HCT116 (cell line): ENCODE data around the gene FHDC1. TPM values are rescaled to one million over a fixed set of nuclear protein-coding genes. Genes with fewer than 3 reads are reported as not detected.

ENCODE experiments used
- ATAC-seq: fragments of 200-7000 bp; cut with Tn5 transposase; 2 replicates; pipeline ENCODE4 v1.9.1; 2020; ENCODE audit warnings: mild to moderate bottlenecking, moderate library complexity
- BruUV-seq: library from RNA; stranded (reverse); fragments of 400-500 nt; replicated peaks from 2 replicates; lab custom pipeline; 2021; lab: Mats Ljungman, UMichigan
- CTCF ChIA-PET: fragments of 300-600 bp; sonication (Branson Sonifier 250); formaldehyde crosslinking; loops from one replicate; lab custom pipeline; 2021; ENCODE audit warnings: antibody characterized with exemption; lab: Charles Lee
- POLR2A ChIA-PET: fragments of 300-600, 350-600 bp; sonication (Branson Sonifier 250); formaldehyde crosslinking; loops from one replicate; lab custom pipeline; 2021; ENCODE audit warnings: antibody characterized with exemption; lab: Charles Lee
- RAD21 ChIA-PET, 2 experiments: fragments of 300-600 bp; sonication (Branson Sonifier 250); formaldehyde crosslinking; loops; one replicate each; lab custom pipeline; 2023; ENCODE audit warnings: low total read pairs in 2 of 2; ENCODE audit not compliant: uncharacterized antibody in 2 of 2, unreplicated experiment in 2 of 2, low non-redundant PET in 1 of 2; lab: Charles Lee
- DNase-seq: peaks from one replicate; pipeline ENCODE4 v3.0.0-alpha.2; 2010; ENCODE audit warnings: low read depth, low spot score
- H2AFZ ChIP-seq: fragments of 200-600 bp; shearing (Covaris generic), sonication (generic); 2 replicates; pipeline ENCODE4 v1.6.1; 2017; ENCODE audit warnings: low read depth, mixed run types, mixed read lengths, antibody characterized with exemption, low read length; ENCODE audit not compliant: poor library complexity, severe bottlenecking
- H3K27ac ChIP-seq: 2 replicates; pipeline ENCODE4 v1.5.1; 2012; ENCODE audit warnings: low read depth, low read length
- H3K27me3 ChIP-seq: fragments of 200-600 bp; sonication (generic); 2 replicates; pipeline ENCODE4 v1.6.1; 2016; ENCODE audit warnings: mixed run types, low read length, mixed read lengths; ENCODE audit not compliant: insufficient read depth
- H3K36me3 ChIP-seq, 2 experiments: fragments of 200-500 bp in 1 of 2; fragments of 200-600 bp in 1 of 2; sonication (Bioruptor generic) in 1 of 2; sonication (generic) in 1 of 2; 2 replicates each; pipeline versions ENCODE4 v1.5.1 to v1.6.1; 2014 to 2016; ENCODE audit warnings: low read length in 2 of 2, inconsistent platforms in 1 of 2, mixed read lengths in 1 of 2, mixed run types in 1 of 2; ENCODE audit not compliant: insufficient read depth in 2 of 2, control insufficient read depth in 1 of 2
- H3K4me1 ChIP-seq, 2 experiments: fragments of 200-600 bp in 1 of 2; sonication (generic) in 1 of 2; 2 replicates each; pipeline versions ENCODE4 v1.5.1 to v1.6.1; 2012 to 2017; ENCODE audit warnings: low read length in 2 of 2, inconsistent platforms in 1 of 2, mild to moderate bottlenecking in 1 of 2, mixed read lengths in 1 of 2, mixed run types in 1 of 2, moderate library complexity in 1 of 2; ENCODE audit not compliant: insufficient read depth in 2 of 2, control insufficient read depth in 1 of 2
- H3K4me2 ChIP-seq: fragments of 200-600 bp; sonication (generic); 2 replicates; pipeline ENCODE4 v1.6.1; 2017; ENCODE audit warnings: mixed run types, low read length, mixed read lengths
- H3K4me3 ChIP-seq, 2 experiments: fragments of 200-600 bp in 1 of 2; sonication (generic) in 1 of 2; replicated peaks in 1 of 2; 2 replicates each; pipeline ENCODE4 v1.5.1; 2011 to 2016; ENCODE audit warnings: low read length in 2 of 2, control low read depth in 1 of 2, low read depth in 1 of 2, mild to moderate bottlenecking in 1 of 2, mixed read lengths in 1 of 2, mixed run types in 1 of 2
- H3K79me2 ChIP-seq: fragments of 200-600 bp; sonication (generic); 2 replicates; pipeline ENCODE4 v1.6.1; 2017; ENCODE audit warnings: mild to moderate bottlenecking, mixed run types, low read length, moderate library complexity, mixed read lengths; ENCODE audit not compliant: insufficient read depth
- H3K9ac ChIP-seq: fragments of 200-600 bp; sonication (generic); 2 replicates; pipeline ENCODE4 v1.6.1; 2016; ENCODE audit warnings: low read length, mixed read lengths
- H3K9me2 ChIP-seq: fragments of 200-600 bp; sonication (generic), shearing (Covaris generic); 2 replicates; pipeline ENCODE4 v1.6.1; 2017; ENCODE audit warnings: mixed run types, mild to moderate bottlenecking, moderate library complexity; ENCODE audit not compliant: insufficient read depth
- H3K9me3 ChIP-seq, 2 experiments: fragments of 200-500 bp in 1 of 2; fragments of 200-600 bp in 1 of 2; sonication (Bioruptor generic) in 1 of 2; sonication (generic) in 1 of 2; 2 replicates each; pipeline ENCODE4 v1.6.1; 2014 to 2017; ENCODE audit warnings: low read length in 2 of 2, mixed read lengths in 2 of 2, inconsistent platforms in 1 of 2, low read depth in 1 of 2, mild to moderate bottlenecking in 1 of 2, mixed run types in 1 of 2, moderate library complexity in 1 of 2; ENCODE audit not compliant: control insufficient read depth in 1 of 2, insufficient read depth in 1 of 2
- H4K20me1 ChIP-seq: fragments of 200-600 bp; sonication (generic), shearing (Covaris generic); 2 replicates; pipeline ENCODE4 v1.6.1; 2017; ENCODE audit warnings: mixed run types, mild to moderate bottlenecking, moderate library complexity; ENCODE audit not compliant: insufficient read depth
- EGR1 ChIP-seq: IDR thresholded peaks from 2 replicates; pipeline ENCODE4 v1.6.1; 2012; ENCODE audit warnings: low read depth
- POLR2A ChIP-seq: IDR thresholded peaks from 2 replicates; pipeline ENCODE4 v1.7.0; 2011; ENCODE audit warnings: borderline replicate concordance; ENCODE audit not compliant: insufficient read depth, insufficient read length; ENCODE audit errors: extremely low read depth
- RAD21 ChIP-seq: IDR thresholded peaks from 2 replicates; pipeline ENCODE4 v1.6.1; 2012; ENCODE audit warnings: low read depth, mild to moderate bottlenecking
- SRF ChIP-seq: IDR thresholded peaks from 2 replicates; pipeline ENCODE4 v1.6.1; 2012; ENCODE audit warnings: low read depth
- ZFX ChIP-seq: fragments of 450-650 bp; IDR thresholded peaks from 2 replicates; pipeline ENCODE4 v1.6.1; 2017
- intact Hi-C: fragments of 100-400 bp; cut with micrococcal nuclease; formaldehyde crosslinking; loops from 2 replicates; pipeline ENCODE4 v1.10.0; 2022
- total RNA-seq: library from RNA; stranded (reverse); gene quantifications from one replicate; pipeline ENCODE4 v1.2.1, GENCODE V29; 2021; ENCODE audit not compliant: unreplicated experiment
- TF ChIP-seq, protein P1 (sequence below): IDR thresholded peaks from 2 replicates; pipeline ENCODE4 v1.6.1; 2011; ENCODE audit warnings: mild to moderate bottlenecking, low read length, moderate library complexity; ENCODE audit not compliant: insufficient replicate concordance; ENCODE audit errors: extremely low read depth

FHDC1 gene
- total RNA-seq, 1 experiment from 2014 or later, result 1.8 TPM

DNA sequence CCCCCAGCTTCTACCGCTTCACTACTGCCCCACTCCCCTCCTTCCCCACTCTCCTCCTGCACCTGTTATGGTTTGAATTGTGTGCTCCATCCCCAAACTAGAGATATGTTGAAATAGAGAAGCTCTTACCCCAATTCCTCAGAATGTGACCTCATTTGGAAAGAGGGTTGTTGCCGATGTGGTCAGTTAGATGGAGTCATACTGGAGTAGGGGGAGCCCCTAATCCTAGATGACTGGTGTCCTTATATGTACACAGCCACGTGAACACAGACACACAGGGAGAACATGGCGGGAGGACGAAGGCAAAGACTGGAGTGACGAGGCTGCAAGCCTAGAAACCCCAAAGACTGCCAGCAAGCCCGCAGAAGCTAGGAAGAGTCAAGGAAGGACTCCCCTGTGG, 84.3 kb downstream of the FHDC1 start:
- ChIA-PET POLR2A (no interaction called here), RAD21 (no interaction called here), CTCF (no interaction called here)
- no peaks in the 10 kb centered on the region for H3K27me3 ChIP-seq
- H4K20me1 ChIP-seq, result no peaks in the 10 kb centered on the region
- no peak overlapping the region for H3K9ac ChIP-seq
- BruUV-seq, result no TSS peak
- H3K4me2 ChIP-seq, result no peak overlapping the region
- H2AFZ ChIP-seq, result no peak overlapping the region
- intact Hi-C loops, result no loop called here
- no peaks in the 10 kb centered on the region for H3K79me2 ChIP-seq
- no peaks in the 10 kb centered on the region for H3K9me3 ChIP-seq
- H3K4me3 ChIP-seq, result no peak overlapping the region
- H3K4me1 ChIP-seq, result no peaks in the 10 kb centered on the region
- ATAC-seq (no peak), DNase-seq (no peak)
- TF ChIP-seq SRF (no peak), RAD21 (no peak), ZFX (no peak), POLR2A (no peak), EGR1 (no peak)
- TF ChIP-seq, protein P1, sequence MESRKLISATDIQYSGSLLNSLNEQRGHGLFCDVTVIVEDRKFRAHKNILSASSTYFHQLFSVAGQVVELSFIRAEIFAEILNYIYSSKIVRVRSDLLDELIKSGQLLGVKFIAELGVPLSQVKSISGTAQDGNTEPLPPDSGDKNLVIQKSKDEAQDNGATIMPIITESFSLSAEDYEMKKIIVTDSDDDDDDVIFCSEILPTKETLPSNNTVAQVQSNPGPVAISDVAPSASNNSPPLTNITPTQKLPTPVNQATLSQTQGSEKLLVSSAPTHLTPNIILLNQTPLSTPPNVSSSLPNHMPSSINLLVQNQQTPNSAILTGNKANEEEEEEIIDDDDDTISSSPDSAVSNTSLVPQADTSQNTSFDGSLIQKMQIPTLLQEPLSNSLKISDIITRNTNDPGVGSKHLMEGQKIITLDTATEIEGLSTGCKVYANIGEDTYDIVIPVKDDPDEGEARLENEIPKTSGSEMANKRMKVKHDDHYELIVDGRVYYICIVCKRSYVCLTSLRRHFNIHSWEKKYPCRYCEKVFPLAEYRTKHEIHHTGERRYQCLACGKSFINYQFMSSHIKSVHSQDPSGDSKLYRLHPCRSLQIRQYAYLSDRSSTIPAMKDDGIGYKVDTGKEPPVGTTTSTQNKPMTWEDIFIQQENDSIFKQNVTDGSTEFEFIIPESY, result no peak
- no peaks in the 10 kb centered on the region for H3K36me3 ChIP-seq
- H3K27ac ChIP-seq, result no peak overlapping the region
- H3K9me2 ChIP-seq, result no peaks in the 10 kb centered on the region

DNA sequence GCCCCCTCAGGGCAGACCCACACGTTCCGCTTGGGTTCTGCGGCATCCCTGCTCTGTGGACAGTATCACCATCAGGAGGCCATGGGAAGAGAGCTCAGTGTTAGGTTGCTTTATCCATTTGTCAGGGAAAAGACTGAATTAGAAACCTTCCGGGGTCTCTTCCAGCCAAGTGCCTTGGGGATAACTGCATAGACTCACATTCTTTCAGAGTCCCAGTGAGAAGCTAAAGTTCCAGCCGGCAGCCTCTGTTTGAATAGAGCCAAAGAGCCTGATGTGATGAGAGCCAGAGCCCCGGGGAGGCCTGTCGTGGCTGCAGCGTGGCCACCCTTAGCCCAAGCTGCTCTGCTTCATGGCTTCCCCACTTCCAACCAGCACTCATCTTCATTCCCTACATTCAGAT, 85.2 kb downstream of the FHDC1 start:
- no peak for ATAC-seq
- ChIA-PET CTCF (no interaction called here), RAD21 (no interaction called here)

More for the DNA sequence above, 85.2 kb downstream of the FHDC1 start:
- Histone ChIP-seq H3K4me1 (no peaks in the 10 kb centered on the region), H4K20me1 (no peaks in the 10 kb centered on the region), H3K79me2 (no peaks in the 10 kb centered on the region), H3K9me2 (no peaks in the 10 kb centered on the region), H3K36me3 (no peaks in the 10 kb centered on the region), H3K27ac (no peak overlapping the region), H3K9me3 (no peaks in the 10 kb centered on the region), H3K9ac (no peak overlapping the region), H2AFZ (no peak overlapping the region), H3K27me3 (no peaks in the 10 kb centered on the region), H3K4me2 (no peak overlapping the region), H3K4me3 (no peak overlapping the region)
- intact Hi-C loops, result no loop called here
- POLR2A ChIA-PET, result no interaction called here
- BruUV-seq, result no TSS peak
- no peak for DNase-seq
- TF ChIP-seq ZFX, result no peak
